ENCODE results near the gene MRGPRE. TPM values are rescaled to one million over a fixed set of nuclear protein-coding genes. Genes with fewer than 3 reads are reported as not detected.

The MRGPRE gene
- total RNA-seq, 1 donor from 2014 or later, result not detected

DNA sequence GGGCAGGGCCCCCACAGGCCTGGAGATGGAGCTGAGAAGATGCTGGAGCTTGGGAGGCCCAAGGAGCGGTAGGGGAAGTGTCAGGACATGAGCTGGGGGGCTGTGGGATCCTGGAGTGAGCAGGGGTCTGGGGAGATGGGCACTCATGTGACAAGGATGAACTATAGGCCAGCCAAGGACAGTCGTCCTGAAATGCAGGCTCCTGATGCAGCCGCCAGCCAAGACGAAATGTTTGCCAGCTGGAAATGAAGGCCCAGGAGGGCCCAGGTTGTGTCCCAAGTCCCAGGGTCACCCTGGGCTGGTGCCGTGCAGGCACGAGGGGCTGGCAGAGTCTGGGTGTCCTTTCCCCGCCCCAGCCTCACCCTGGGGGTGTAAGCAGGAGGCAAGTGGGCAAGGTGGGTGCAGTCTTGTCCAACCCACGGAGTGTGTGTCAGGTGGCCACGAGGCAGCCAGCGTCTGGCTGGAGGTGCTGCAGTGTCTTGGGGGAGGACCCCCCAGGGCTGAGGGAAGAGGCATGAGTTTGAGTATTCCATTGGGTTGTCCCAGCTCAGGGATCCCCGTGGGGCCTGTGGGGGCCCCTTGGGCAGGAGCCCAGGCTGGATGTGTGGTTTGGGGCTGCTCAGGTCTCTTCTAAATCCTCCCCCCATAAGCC lies 35.0 kb downstream of the MRGPRE start:
- intact Hi-C loops (cut with micrococcal nuclease), result no loop called here

DNA sequence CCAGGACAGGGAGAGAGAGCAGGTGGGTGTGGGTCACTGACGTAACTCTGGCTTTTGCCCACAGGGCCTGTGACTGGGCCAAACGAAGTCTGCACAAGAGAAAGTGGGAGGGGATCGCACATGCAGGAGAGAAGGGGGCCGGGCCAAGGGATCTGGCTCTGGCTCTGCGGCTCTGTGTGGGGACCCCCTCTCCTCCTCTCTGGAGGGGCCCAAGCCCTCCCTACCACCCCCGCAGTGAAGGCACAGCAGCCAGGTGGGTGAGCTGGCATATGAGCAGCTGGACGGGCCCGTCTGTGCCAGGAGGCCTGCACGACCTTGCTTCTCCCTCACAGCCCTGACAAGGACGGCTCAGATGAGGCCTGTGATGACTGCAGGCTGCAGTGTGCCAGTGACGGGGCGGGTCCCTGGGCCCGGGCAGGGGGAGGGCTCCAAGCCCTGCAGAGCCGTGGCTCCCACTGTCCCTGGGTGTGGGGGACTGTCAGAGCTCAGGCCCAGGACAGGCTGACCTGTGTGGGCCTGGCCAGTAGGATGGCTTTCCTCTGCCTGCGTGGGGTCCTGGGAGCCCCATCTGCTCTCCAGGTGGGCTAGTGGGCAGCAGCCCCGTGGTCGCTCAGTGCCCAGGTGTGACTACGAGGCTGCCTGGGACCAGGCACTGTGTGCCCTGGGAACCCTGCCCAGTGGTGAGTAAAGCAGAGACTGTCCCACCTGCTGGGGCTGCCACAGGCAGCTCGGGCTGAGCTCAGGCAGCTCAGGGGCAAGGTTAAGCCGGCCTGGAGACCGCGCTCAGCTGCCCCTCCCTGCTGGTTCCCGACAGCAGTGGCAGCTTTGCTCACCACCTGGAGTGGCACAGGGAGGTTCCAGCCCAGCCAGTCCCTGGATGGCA lies 35.8 kb downstream of the MRGPRE start:
- intact Hi-C loops (cut with micrococcal nuclease), result no loop called here

- intact Hi-C loops (cut with micrococcal nuclease), result no loop called here
Observed at GRCh38 chr11:3195251-3196160, 36.7 kb downstream of the MRGPRE start.

GRCh38 chr11:3194016-3194816 lies 38.0 kb downstream of the MRGPRE start:
- intact Hi-C loops (cut with micrococcal nuclease), result no loop called here

- intact Hi-C loops (cut with micrococcal nuclease), result no loop called here
Observed at GRCh38 chr11:3193373-3194015, 38.7 kb downstream of the MRGPRE start.

- intact Hi-C loops (cut with micrococcal nuclease), result no loop called here
Observed at GRCh38 chr11:3192511-3193372, 39.5 kb downstream of the MRGPRE start.

GRCh38 chr11:3191586-3192324 lies 40.5 kb downstream of the MRGPRE start:
- intact Hi-C loops (cut with micrococcal nuclease), result no loop called here

GRCh38 chr11:3190600-3190999 lies 41.6 kb downstream of the MRGPRE start:
- intact Hi-C loops (cut with micrococcal nuclease), result no loop called here

DNA sequence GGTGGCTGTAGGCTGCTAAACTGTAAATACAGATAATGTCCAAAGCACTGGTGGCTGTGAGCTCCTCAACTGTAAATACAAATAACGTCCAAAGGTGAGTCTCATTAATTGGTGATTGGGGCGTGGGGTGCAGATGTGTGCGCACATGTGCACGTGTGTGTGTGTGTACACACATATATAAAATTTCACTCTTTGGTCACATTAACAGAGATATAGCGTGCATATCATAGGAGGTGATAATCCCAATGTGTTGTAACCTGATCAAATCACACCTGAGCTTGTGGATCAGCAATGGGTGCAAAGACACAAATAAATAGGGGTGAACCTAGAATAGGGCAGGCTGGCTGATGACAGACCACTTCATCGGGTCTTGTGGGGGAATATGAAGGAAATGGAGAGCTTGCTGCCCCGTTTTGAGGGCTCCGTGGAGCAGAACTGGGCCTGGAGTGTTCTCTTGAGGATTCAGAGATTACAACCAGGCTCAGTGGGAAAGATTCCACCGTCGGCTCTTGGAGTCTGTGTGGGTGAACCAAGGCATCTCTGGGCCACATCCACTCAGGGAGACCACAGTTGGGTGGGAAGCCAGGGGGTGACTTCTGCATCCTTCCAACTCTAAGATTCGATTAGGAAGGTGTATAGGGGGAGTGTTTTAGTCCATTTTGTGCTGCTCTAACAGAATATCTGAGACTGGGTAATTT lies 42.2 kb downstream of the MRGPRE start:
- intact Hi-C loops (cut with micrococcal nuclease), result no loop called here

DNA sequence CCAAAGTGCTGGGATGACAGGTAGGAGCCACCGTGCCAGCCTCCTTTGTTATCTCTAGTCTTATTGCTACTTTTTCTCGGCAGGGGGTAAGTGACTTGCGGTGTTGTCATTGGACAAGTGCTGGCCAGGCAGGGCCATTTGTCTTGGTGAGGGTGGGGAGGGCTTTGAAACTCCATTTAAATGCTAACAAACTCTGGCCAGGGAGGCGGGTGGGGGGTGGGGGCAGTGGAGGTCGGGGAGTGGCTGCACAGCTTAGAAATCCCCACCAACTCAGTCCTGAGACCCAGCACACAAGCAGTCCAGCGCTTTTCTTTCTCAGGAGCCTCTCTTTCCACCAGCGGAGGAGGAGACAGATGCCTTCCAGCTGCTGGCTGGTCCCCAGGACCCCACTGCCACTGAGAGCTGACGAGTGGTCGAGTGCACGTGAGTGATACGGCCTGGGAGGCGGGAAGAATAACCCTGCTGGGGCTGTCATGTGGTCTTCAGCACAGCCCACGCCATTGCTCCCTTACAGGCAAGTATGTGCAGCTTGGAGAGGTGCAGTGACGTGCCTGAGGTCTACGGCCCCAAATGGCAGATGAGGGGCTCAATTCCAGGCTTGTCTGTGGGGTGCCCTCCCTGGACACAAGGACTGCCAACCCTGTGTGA lies 42.9 kb downstream of the MRGPRE start:
- intact Hi-C loops (cut with micrococcal nuclease), result no loop called here

DNA sequence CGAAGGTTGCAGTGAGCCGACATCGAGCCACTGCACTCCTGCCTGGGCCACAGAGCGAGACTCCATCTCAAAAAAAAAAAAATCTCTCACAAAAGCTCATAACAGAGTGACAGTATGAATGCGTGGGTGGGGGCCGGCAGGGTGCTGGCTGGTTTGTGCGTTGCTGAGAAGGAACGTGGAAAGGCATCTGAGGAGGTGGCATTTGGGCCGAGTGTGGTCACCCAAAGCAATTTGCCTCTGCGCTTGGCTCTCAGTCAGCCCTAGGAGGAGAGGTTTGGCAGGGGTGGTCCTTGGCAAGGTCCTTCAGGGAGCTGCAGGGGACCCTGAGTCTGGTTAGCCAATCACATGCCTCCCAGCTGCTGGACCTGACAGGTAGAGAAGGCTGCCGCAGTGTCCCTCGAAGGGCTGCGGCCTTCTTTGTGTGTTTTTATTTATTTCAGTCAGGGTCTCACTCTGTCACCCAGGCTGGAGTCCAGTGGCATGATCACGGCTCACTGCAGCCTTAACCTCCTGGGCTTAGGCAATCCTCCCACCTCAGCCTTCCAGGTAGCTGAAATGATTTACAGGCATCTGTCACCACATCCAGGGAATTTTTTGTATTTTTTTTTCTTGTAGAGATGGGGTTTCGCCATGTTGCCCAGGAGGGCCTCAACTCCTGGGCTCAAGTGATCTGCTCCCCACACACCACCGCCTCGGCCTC lies 43.6 kb downstream of the MRGPRE start:
- intact Hi-C loops (cut with micrococcal nuclease), result no loop called here

DNA sequence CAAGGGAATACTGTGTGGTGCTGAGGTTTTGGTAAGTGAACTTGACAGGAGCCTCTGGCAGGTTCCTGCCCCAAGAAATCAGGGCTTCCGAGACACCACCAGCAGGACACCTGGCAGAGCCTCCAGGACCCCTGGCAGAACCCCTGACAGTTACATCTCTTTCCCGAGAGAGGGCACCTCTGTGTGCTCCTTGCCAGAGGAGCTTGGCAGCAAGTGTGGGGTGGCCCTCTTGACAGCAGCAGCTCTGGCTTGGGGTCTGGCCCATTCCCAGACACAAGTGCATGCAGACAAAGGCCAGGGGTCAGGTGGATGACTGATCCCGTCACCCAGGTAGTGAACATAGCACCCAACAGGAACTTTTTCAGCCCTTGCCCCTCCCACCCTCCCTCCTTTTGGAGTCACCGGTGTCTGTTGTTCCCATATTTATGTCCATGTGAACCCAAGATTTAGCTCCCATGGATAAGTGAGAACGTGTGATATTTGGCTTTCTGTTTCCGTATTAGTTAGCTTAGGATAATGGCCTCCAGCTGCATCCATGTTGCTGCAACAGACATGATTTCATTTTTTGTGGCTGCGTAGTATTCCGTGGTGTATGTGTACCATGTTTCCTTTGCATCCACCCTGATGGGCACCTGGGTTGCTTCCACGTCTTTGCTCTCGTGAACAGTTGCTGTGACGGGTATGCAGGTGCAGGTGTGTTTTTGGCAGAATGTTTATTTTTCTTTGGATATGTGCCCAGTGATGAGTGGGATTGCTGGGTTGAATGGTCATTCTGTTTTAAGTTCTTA lies 45.9 kb downstream of the MRGPRE start:
- intact Hi-C loops (cut with micrococcal nuclease), result no loop called here

DNA sequence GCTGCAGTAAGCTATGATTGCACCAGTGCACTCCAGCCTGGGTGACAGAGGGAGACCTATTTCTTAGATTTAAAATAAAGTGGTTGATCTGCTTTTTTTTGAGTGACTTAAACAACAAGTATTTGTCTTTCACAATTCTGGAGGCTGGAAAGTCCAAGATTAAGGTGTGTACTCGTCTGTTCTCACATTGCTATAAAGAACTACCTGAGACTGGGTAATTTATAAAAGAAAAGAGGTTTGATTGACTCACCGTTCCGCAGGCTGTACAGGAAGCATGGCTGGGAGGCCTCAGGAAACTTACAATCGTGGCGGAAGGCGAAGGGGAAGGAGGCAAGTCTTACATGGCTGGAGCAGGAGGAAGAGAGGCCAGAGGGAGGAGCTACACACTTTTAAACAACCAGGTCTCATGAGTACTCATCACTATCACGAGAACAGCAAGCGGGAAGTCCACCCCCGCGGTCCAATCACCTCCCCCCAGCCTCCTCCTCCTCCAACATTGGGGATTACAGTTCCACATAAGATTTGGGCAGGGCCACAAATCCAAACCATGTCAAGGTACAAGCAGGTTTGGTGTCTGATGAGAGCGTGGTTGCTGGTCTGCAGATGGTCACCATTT lies 47.4 kb downstream of the MRGPRE start:
- intact Hi-C loops (cut with micrococcal nuclease), result no loop called here

DNA sequence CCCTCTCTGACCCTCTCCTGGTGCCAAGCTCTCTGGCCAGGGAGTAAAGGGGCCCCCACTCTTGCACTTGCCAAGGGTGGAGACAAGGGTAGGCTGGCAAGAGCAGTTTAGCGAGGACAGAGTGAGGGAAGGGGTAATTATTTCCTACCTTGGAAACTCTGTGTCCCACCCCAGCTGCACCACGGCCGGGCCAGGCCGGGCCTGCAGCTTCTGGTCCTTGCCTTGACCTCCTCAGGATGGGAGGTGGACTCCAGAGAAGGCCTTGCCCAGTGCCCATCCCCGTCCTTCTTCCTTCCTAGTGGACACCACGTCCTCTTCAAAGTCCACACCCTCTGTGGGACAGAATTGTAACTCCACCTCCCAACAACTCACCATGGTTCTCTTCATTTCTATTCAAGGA lies 48.7 kb downstream of the MRGPRE start:
- intact Hi-C loops (cut with micrococcal nuclease), result no loop called here

DNA sequence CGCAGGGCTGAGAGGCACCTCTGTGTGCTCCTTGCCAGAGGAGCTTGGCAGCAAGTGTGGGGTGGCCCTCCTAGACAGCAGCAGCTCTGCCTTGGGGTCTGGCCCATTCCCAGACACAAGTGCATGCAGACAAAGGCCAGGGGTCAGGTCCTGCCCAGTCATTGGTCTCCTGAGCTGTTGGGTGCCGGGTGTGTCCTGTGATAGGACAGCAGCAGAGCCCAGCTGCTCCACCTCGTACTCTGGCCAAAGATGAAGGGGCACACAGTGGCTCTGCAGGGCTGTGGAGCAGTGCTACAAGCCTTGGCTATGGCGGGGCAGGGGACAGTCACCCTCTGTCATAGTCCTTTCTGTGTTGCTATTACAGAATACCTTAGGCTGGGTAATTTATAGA lies 49.8 kb downstream of the MRGPRE start:
- intact Hi-C loops (cut with micrococcal nuclease), result no loop called here

All from T-helper 1 cell treated with Interleukin-12 subunit alpha and Interleukin-12 subunit beta and Interleukin-4 antibody, amounts not matched to agents 30 ng/mL and 1 ng/mL, for 36 hours (primary cell).